K562 (cell line): ENCODE data around the gene OR52J3.

ENCODE experiments used
- CC2D1A ChIP-seq: fragments of 450-650 bp; IDR thresholded peaks from 2 replicates; pipeline ENCODE4 v1.6.1; 2017; ENCODE audit warnings: mild to moderate bottlenecking
- MAFK ChIP-seq: IDR thresholded peaks from 2 replicates; pipeline ENCODE4 v1.6.1; 2011; ENCODE audit warnings: low read length, improper control_type of control experiment
- MXI1 ChIP-seq: IDR thresholded peaks from 2 replicates; pipeline ENCODE4 v1.6.1; 2011; ENCODE audit warnings: low read depth, mild to moderate bottlenecking, improper control_type of control experiment, low read length
- NCOA6 ChIP-seq: fragments of 450-650 bp; IDR thresholded peaks from 2 replicates; pipeline ENCODE4 v1.6.1; 2017; ENCODE audit warnings: mild to moderate bottlenecking
- RBFOX2 ChIP-seq: fragments of 200-400 bp; formaldehyde crosslinking; IDR thresholded peaks from 2 replicates; pipeline ENCODE4 v1.6.1; 2017; ENCODE audit warnings: low read depth, mild to moderate bottlenecking, low read length, moderate library complexity
- RUNX1 ChIP-seq: sonication (generic); IDR thresholded peaks from 2 replicates; pipeline ENCODE4 v1.6.1; 2016; ENCODE audit warnings: antibody characterized with exemption, low read depth
- TF ChIP-seq, protein P1 (sequence below): IDR thresholded peaks from 2 replicates; pipeline ENCODE4 v1.6.1; 2011; ENCODE audit warnings: borderline replicate concordance, low read depth, mild to moderate bottlenecking, moderate library complexity, low read length; ENCODE audit not compliant: insufficient read depth, poor library complexity, severe bottlenecking
- TF ChIP-seq, protein P2 (sequence below): sonication (generic); formaldehyde crosslinking; IDR thresholded peaks from 2 replicates; pipeline ENCODE4 v1.8.1; 2023; ENCODE audit warnings: mild to moderate bottlenecking, missing genetic modification reagents

DNA sequence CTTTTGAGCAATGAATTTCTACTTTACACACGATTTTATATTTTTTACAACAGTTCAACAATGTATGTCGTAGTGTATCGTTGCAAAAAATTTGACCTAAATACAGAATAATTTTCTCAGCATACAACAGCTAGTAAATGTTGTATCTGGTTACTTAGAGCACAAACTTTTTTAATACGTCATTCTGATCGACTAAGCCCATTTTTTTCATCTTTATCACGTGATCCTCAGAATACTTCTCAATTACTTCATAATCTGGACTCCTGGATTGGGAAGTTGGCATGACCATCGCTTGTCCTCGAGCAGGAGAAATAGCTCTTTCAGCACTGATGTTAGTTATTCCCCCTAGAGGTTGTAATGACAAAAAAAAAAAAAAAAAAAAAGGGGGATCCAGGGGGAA is 35.1 kb upstream of the OR52J3 start:
- TF ChIP-seq RUNX1 (no peak), NCOA6 (no peak), MXI1 (no peak), CC2D1A (no peak), MAFK (no peak), RBFOX2 (no peak)
- TF ChIP-seq, protein P1, sequence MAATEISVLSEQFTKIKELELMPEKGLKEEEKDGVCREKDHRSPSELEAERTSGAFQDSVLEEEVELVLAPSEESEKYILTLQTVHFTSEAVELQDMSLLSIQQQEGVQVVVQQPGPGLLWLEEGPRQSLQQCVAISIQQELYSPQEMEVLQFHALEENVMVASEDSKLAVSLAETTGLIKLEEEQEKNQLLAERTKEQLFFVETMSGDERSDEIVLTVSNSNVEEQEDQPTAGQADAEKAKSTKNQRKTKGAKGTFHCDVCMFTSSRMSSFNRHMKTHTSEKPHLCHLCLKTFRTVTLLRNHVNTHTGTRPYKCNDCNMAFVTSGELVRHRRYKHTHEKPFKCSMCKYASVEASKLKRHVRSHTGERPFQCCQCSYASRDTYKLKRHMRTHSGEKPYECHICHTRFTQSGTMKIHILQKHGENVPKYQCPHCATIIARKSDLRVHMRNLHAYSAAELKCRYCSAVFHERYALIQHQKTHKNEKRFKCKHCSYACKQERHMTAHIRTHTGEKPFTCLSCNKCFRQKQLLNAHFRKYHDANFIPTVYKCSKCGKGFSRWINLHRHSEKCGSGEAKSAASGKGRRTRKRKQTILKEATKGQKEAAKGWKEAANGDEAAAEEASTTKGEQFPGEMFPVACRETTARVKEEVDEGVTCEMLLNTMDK = no peak
- TF ChIP-seq, protein P2, sequence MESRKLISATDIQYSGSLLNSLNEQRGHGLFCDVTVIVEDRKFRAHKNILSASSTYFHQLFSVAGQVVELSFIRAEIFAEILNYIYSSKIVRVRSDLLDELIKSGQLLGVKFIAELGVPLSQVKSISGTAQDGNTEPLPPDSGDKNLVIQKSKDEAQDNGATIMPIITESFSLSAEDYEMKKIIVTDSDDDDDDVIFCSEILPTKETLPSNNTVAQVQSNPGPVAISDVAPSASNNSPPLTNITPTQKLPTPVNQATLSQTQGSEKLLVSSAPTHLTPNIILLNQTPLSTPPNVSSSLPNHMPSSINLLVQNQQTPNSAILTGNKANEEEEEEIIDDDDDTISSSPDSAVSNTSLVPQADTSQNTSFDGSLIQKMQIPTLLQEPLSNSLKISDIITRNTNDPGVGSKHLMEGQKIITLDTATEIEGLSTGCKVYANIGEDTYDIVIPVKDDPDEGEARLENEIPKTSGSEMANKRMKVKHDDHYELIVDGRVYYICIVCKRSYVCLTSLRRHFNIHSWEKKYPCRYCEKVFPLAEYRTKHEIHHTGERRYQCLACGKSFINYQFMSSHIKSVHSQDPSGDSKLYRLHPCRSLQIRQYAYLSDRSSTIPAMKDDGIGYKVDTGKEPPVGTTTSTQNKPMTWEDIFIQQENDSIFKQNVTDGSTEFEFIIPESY (CRISPR knock-in tag) = no peak
